Limb (tissue), 2 donors: ENCODE data around the gene COA4.

Experiments
- DNase-seq, 2 donors: peaks; one replicate each; pipeline ENCODE4 v3.0.0-alpha.2; 2016; ENCODE audit errors: extremely low spot score in 2 of 2

COA4 gene

DNA sequence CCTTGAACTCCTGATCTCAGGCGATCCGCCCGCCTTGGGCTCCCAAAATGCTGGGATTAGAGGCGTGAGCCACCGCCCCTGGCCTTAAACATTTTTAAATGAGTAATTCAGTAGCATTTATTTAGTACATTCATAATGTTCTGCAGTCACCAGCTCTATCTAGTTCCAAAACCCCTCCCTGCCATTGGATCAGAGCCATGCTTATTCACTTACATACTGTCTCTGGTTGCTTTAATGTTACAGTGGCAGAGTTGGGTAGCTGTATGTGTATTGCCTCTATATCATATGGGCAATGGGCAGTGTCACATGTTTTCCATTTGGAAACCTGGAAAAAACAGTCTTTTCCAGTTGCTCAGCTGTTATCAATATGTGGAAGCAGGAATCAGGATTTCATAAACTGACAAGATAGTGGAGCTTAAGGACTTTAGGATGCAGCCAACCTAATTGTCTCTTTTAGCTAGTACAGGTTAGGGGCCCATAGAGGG lies 10.5 kb downstream of the COA4 start:
- no peak for DNase-seq

DNA sequence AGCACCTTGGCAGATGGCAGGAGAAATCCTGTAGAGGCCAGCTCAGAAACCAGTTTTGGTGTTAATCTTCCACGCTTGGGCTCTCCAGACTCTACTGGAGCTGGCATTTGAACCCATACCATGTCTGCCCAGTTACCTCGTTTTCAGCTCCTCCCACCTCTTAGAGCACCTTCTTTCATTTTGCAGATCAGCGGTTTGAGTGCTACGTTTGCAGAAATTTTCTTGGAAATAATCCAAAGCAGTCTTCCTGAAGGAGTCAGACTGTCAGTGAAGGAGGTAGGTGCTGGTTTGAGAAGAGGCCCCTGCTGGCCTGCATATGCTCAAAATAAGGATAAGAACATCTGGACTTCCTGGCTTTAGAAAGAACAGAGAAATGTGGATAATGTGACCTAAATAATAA lies 13.7 kb downstream of the COA4 start:
- DNase-seq = no peak

DNA sequence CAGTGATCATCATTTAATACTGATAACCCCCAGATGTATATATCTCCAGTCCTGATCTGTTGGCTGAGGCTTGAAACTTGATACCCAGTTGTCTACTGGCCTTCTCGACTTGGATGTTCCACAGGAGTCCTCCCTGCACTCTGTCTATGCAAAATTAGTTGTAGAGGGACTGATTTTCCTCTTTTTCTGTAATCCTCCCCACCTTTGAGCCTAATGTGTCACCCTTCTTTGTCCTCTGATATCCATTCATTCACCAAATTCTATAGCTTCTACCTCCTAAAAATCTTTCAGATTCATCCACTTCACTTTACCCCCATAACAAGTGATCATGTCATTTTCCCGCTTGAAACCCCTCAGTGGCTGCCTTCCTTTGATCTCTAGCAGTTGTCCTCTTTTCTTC lies 16.4 kb downstream of the COA4 start:
- DNase-seq = no peak

GRCh38 chr11:73859671-73860070 lies 17.0 kb downstream of the COA4 start:
- no peak for DNase-seq

GRCh38 chr11:73856031-73856567 lies 20.5 kb downstream of the COA4 start:
- DNase-seq = no peak

- DNase-seq = no peak
These were observed 22.0 kb downstream of the COA4 start for GRCh38 chr11:73854680-73855079.

DNA sequence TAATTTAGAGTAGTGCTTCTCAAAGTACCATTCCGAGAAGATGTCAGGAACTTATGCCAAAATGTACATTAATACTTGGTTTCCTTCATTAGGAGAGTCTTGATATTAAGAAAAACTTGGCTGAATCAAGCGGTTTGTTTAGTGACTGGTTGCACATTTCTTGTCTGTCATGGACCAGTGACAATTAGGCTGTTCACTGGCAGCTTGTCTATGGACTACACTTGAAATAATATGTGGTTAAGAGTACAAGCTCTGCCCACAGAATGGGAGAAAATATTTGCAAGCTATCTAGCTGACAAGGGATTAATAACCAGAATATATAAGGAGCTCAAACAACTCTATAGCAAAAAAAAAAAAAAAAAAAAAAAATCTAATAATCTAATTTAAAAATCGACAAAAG lies 24.6 kb downstream of the COA4 start:
- DNase-seq = no peak

DNA sequence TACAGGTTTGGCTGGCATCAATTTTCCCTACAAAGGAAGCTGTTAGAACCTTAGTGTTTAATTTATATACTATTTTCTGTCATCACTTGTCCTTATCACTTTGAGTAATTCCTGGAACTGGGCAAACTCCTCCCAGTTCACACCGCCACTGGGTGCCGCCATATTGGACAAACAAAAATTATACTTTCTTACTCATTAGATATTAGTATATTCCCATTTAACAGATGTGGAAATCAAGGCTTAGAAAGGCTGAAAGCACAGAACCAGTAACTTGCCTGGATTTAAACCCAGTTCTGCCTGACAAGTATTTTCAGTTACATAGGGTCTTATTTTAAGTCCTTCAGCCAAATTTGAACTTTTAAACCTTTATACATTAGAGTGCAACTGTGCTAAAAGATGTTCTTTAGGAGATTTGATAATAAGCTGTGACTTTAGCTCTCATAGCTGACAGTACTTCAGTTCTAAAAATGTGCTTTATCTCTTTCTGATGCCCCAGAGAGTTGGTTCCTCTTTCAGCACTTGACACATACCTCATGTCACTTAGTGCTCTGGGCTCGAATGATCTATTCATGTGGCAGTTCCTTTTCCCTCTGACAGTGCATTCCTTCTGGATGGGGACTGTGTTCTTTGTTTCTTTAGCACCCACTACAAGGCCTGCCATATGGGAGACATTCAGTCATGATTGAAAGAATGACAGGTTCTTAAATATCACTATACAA lies 25.4 kb downstream of the COA4 start:
- DNase-seq = no peak

DNA sequence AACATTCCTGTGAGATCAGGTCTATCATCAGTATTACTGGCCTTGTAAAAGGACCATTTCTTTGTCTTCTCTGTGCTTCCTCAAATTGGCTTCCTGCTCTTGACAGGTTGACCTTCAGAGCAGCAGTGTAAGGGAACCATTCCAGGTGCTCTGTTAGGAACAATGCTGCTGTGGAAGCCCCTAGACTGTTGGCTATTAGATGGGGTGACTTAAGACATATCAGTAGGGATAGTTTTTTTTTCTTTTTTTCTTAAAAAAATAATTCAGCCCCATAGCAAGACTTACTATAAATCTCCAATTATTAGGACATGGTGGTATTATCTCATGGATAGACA lies 37.6 kb downstream of the COA4 start:
- no peak for DNase-seq

DNA sequence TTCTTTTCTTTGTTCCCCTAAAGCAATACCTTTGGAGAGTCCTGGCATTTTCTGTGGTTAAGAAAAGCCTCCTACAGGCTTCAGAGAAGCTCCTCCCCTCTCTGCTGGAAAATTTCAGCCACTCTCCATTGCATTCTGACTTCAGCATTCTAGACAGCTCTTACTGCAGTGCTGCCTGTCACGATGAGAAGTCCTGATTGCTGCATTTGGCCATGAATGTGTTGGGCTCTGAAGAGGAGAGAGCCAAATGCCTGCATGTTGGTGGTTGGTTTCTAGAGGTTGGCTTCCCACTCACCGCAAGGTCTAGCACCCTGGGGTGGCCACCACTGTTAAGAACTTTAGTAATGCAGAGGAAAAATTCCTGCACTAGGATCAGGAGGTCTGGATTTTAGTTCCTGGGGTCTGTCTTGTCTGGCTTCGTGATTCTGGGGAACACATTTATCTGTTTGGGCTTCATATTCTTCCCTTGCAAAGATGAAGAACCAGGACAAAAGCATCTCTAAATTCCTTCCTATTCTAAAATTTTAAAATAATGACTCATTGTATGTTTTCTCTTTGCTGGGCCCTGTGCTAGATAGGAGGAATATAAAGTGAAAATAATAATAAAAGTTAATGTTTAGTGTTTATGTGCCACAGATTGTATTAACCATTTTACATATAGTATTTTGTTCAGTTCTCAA lies 38.1 kb downstream of the COA4 start:
- DNase-seq = no peak

DNA sequence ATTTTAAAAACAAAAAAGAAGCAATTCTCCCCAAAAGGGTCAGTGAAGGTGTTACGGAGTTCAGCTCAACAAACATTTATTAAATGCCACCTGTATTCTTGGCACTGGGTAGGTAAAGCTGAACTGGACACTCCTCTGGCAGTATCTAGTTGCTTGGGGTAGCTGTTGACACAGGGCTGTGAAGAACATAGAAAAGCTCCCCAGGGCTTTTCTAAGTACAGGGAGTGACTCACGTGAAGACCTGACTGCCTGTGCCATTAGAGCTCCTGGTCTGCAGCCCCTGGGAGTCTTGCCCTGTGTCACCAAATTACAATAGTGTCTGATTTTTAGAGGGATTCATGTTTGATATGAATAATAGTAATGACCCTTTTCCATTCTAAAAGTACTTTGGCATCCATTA lies 43.6 kb downstream of the COA4 start:
- no peak for DNase-seq

DNA sequence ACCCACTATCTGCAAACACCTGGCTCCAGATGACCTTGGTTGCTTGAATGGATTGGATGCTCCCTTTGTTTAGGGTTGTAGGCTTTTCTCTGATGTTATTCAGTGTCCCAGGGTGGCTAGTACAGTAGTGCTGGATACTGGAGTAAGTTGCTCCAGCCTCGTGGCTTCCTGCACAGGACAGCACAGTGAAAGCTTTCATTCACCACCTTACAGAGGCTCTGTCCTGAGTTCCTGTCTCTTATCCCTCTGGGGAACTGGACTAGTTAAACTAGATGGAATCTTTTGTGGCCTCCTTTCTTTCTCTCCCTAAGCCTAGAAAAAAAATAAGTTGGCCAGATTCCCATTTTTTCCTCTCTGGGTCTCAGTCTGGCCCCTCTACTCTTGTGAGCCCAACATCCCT lies 46.4 kb downstream of the COA4 start:
- DNase-seq = no peak
